Fibroblast of the aortic adventitia (primary cell): ENCODE measurements around the gene MCC. TPM values are rescaled to one million over a fixed set of nuclear protein-coding genes. Genes with fewer than 3 reads are reported as not detected.
A peak's percentile ranks its signal among the peaks of the same experiment; 100 is the strongest.

ENCODE experiments used
- DNase-seq: peaks from one replicate; pipeline ENCODE4 v3.0.0-alpha.2; 2010; ENCODE audit warnings: low read depth
- H3K4me3 ChIP-seq: 2 replicates; pipeline ENCODE4 v1.5.1; 2011; ENCODE audit warnings: low read depth, mild to moderate bottlenecking, control low read depth, low read length, moderate library complexity
- CTCF ChIP-seq: IDR thresholded peaks from 2 replicates; pipeline ENCODE4 v1.5.1; 2011; ENCODE audit warnings: mild to moderate bottlenecking, low read length, control low read depth, inconsistent platforms; ENCODE audit not compliant: insufficient read depth
- total RNA-seq: library from RNA; depleted of rRNA; stranded (reverse); fragments of >200 nt; gene quantifications from 2 replicates; pipeline ENCODE4 v1.2.3, GENCODE V29; 2012; ENCODE audit warnings: low replicate concordance

The MCC gene
- total RNA-seq, 1 donor = 62.4 TPM

GRCh38 chr5:113520899-113521298, 32.6 kb upstream of the MCC start:
- TF ChIP-seq CTCF = no peak
- no peak for DNase-seq

GRCh38 chr5:113520429-113520828, 32.2 kb upstream of the MCC start:
- H3K4me3 ChIP-seq = no peak overlapping the region
- DNase-seq = peak; percentile 37
- TF ChIP-seq CTCF = no peak

More at GRCh38 chr5:113520899-113521298, 32.6 kb upstream of the MCC start:
- no peak overlapping the region for H3K4me3 ChIP-seq

GRCh38 chr5:113519412-113519811, 31.2 kb upstream of the MCC start:
- H3K4me3 ChIP-seq = no peak overlapping the region
- DNase-seq = no peak
- no peak for TF ChIP-seq CTCF

GRCh38 chr5:113518884-113519283, 30.6 kb upstream of the MCC start:
- DNase-seq = no peak
- TF ChIP-seq CTCF = no peak
- H3K4me3 ChIP-seq = no peak overlapping the region

- no peak for TF ChIP-seq CTCF
- DNase-seq = no peak
- peak overlapping the region; percentile 80 for H3K4me3 ChIP-seq
These were observed 26.0 kb upstream of the MCC start for GRCh38 chr5:113514289-113514635.

- peak; percentile 77 for DNase-seq
- peak; percentile 25 for TF ChIP-seq CTCF
- H3K4me3 ChIP-seq = peak within 1 kb of the TSS; percentile 80
These were observed 25.4 kb upstream of the MCC start, which contains the start of gene YTHDC2 for GRCh38 chr5:113513384-113514288. YTHDC2 (plus strand) TSS chr5:113513694; CDS start chr5:113513896, 202 bp downstream.
